ENCODE measurements around the gene BMP8B.
"Not testable (repeated sequence)": the region's sequence is repeated elsewhere in the genome, so short reads cannot be mapped to it uniquely, and the experiment has no call there.

The BMP8B gene

GRCh38 chr1:39788758-39789570 is at the start of gene BMP8B:
BMP8B (minus strand) TSS chr1:39788865; CDS start chr1:39788485, 380 bp downstream.
- DNase-seq, result peak; percentile 51

- no peak for DNase-seq
Observed at GRCh38 chr1:39836595-39837110, 48.0 kb upstream of the BMP8B start.

- no peak for DNase-seq
Observed at GRCh38 chr1:39835935-39836594, 47.4 kb upstream of the BMP8B start.

- DNase-seq, result no peak
Observed at GRCh38 chr1:39835110-39835509, 46.4 kb upstream of the BMP8B start.

GRCh38 chr1:39833621-39834385 is 45.1 kb upstream of the BMP8B start:
- no peak for DNase-seq

GRCh38 chr1:39833121-39833520 is 44.5 kb upstream of the BMP8B start:
- no peak for DNase-seq

GRCh38 chr1:39832294-39832693 is 43.6 kb upstream of the BMP8B start:
- DNase-seq, result no peak

GRCh38 chr1:39829791-39830533 is 41.3 kb upstream of the BMP8B start:
- no peak for DNase-seq

- DNase-seq, result no peak
Observed at GRCh38 chr1:39828734-39829133, 40.1 kb upstream of the BMP8B start.

GRCh38 chr1:39828255-39828654 is 39.6 kb upstream of the BMP8B start:
- DNase-seq, result not testable (repeated sequence)

GRCh38 chr1:39827201-39827600 is 38.5 kb upstream of the BMP8B start:
- no peak for DNase-seq

- DNase-seq, result no peak
Observed at GRCh38 chr1:39826583-39826982, 37.9 kb upstream of the BMP8B start.

- no peak for DNase-seq
Observed at GRCh38 chr1:39825432-39825941, 36.8 kb upstream of the BMP8B start.

GRCh38 chr1:39823450-39823849 is 34.8 kb upstream of the BMP8B start:
- DNase-seq, result not testable (repeated sequence)

GRCh38 chr1:39822146-39822545 is 33.5 kb upstream of the BMP8B start:
- DNase-seq, result no peak

GRCh38 chr1:39819091-39819812 is 30.6 kb upstream of the BMP8B start:
- DNase-seq, result no peak

- DNase-seq, result no peak
Observed at GRCh38 chr1:39818482-39818881, 29.8 kb upstream of the BMP8B start.

- peak; percentile 72 for DNase-seq
Observed at GRCh38 chr1:39817091-39817932, 28.6 kb upstream of the BMP8B start.

- peak; percentile 63 for DNase-seq
Observed at GRCh38 chr1:39816415-39817090, 27.9 kb upstream of the BMP8B start.

GRCh38 chr1:39812913-39813312 is 24.2 kb upstream of the BMP8B start:
- no peak for DNase-seq

All from activated naive CD4-positive, alpha-beta T cell treated with Interleukin-2 at 50 U/mL for 16 hours (primary cell).